Transverse colon (tissue), 4 donors: ENCODE measurements around the gene ENTPD8. TPM values are rescaled to one million over a fixed set of nuclear protein-coding genes. Genes with fewer than 3 reads are reported as not detected.

Experiments
- DNase-seq: peaks from one replicate; pipeline ENCODE4 v3.0.0-alpha.2; 2019
- H3K27ac ChIP-seq, 4 donors: fragments of 200-600 bp; sonication (generic); 2 replicates each; pipeline ENCODE4 v1.5.1; 2016 to 2018; ENCODE audit warnings: inconsistent platforms in 4 of 4
- H3K27me3 ChIP-seq: fragments of 200-600 bp; sonication (generic); 2 replicates; pipeline ENCODE4 v1.5.1; 2017; ENCODE audit warnings: inconsistent platforms
- H3K36me3 ChIP-seq, 4 donors: fragments of 200-600 bp; sonication (generic); 2 replicates each; pipeline ENCODE4 v1.5.1; 2017 to 2019; ENCODE audit warnings: inconsistent platforms in 4 of 4
- H3K4me1 ChIP-seq, 4 donors: fragments of 200-600 bp; sonication (generic); 2 replicates each; pipeline ENCODE4 v1.5.1; 2017 to 2020; ENCODE audit warnings: inconsistent platforms in 4 of 4
- H3K4me3 ChIP-seq, 4 donors: fragments of 200-600 bp; sonication (generic); 1 replicate in 1 of 4; 2 replicates in 3 of 4; pipeline versions ENCODE4 v1.5.1 to v1.6.1; 2017 to 2019; ENCODE audit warnings: inconsistent platforms in 4 of 4
- H3K9me3 ChIP-seq, 2 donors: fragments of 200-600 bp; sonication (generic); 2 replicates each; pipeline ENCODE4 v1.5.1; 2017 to 2019; ENCODE audit warnings: inconsistent platforms in 2 of 2
- CTCF ChIP-seq, 5 experiments: fragments of 200-600 bp in 3 of 5; fragments of 450-650 bp in 2 of 5; sonication (generic) in 3 of 5; IDR thresholded peaks; 1 replicate in 2 of 5; 2 replicates in 3 of 5; pipeline ENCODE4 v1.5.1; 2016 to 2017; ENCODE audit warnings: antibody characterized with exemption in 5 of 5, inconsistent platforms in 3 of 5, mild to moderate bottlenecking in 2 of 5, moderate library complexity in 1 of 5
- EP300 ChIP-seq: sonication (generic); formaldehyde crosslinking; IDR thresholded peaks from one replicate; pipeline ENCODE4 v1.6.1; 2017; ENCODE audit warnings: antibody characterized with exemption, low read depth
- POLR2A ChIP-seq: fragments of 450-650 bp; IDR thresholded peaks from one replicate; pipeline ENCODE4 v1.6.1; 2016; ENCODE audit warnings: antibody characterized with exemption, mild to moderate bottlenecking, moderate library complexity
- POLR2AphosphoS5 ChIP-seq, 3 donors: sonication (generic); formaldehyde crosslinking; IDR thresholded peaks; one replicate each; pipeline ENCODE4 v1.6.1; 2016; ENCODE audit warnings: antibody characterized with exemption in 3 of 3
- WGBS, 2 donors: methylation state at CpG; one replicate each; pipeline ENCODE4 v1.1.5; 2018; ENCODE audit warnings: low coverage in 1 of 2; 5-methylcytosine and 5-hydroxymethylcytosine counted together
- in situ Hi-C, 4 donors: fragments of 200-750 bp; cut with MboI; loops; one replicate each; pipeline versions ENCODE4 v1.15.0 to v1.15.1; 2017; ENCODE audit warnings: low sequenced_read_pairs in 3 of 4, low pct_ligation_motif_present in 1 of 4, low pct_unique_long_range_greater_than_20kb in 1 of 4
- intact Hi-C: fragments of 100-400 bp; cut with DNase I; formaldehyde crosslinking; loops from one replicate; pipeline ENCODE4 v1.15.1; 2023; ENCODE audit warnings: low total_unique reads
- total RNA-seq, 4 donors: library from RNA; depleted of rRNA; stranded (reverse); fragments of >200 nt; gene quantifications; one replicate each; pipeline ENCODE4 v1.1.0, GENCODE V29; 2016

Gene ENTPD8
- total RNA-seq, 4 donors from 2014 or later: 20.7 to 109 (median 63.8) TPM

DNA sequence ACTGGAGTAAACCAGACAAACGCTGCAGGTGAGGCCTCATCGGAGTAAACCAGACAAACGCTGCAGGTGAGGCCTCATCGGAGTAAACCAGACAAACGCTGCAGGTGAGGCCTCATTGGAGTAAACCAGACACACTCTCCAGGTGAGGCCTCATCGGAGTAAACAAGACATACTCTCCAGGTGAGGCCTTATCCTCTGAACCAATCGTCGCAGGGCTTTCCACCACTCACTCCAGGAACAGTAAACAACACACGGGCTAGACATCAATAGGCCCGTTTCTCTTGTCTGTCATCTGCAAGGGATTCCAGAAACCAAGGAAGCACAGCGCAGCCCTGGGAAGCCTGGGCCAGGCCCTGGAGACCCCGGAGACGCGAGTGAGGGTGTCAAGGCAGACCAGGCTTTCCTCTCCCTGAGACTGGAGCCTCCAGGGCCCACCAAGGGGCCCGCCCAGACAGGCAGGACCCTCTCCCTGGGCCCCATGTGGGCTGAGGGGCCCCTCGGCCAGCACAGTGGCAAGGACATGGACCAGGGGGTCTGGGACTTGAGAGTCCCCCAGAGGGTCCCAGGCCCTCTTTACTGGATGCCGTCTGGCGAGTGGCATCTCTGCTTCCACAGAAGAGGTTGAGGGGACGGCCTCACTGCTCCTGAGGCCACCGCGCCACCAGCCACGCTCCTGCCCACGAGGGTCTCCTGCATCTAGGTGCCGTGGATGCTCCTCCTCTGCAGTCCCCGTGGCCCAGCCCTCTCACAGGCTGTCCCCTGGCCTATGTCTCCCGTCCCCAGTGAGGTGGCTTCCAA lies 44.4 kb upstream of the ENTPD8 start:
- no peaks in the 10 kb centered on the region for H3K36me3 ChIP-seq
- in situ Hi-C loops: no loop called here
- 88 to 100% methylated on average over 2 to 26 of the region's 26 CpGs for WGBS, 2 donors
- no peaks in the 10 kb centered on the region for H3K9me3 ChIP-seq
- DNase-seq: no peak
- H3K27me3 ChIP-seq: no peaks in the 10 kb centered on the region
- no peak overlapping the region for H3K4me3 ChIP-seq
- TF ChIP-seq EP300 (no peak), POLR2A (no peak), CTCF (IDR thresholded peaks at IDR 0.05) (no peak), POLR2AphosphoS5 (IDR thresholded peaks at IDR 0.05) (no peak)
- intact Hi-C loops: no loop called here
- H3K4me1 ChIP-seq: peaks cover 0 to 12% (median 10%) of the 10 kb centered on the region in 4 donors
- no peak overlapping the region for H3K27ac ChIP-seq

GRCh38 chr9:137484551-137485315 lies 43.6 kb upstream of the ENTPD8 start:
- WGBS, 2 donors: 88 to 91% methylated on average over 3 to 18 of the region's 27 CpGs
- no peak for DNase-seq
- Histone ChIP-seq H3K4me1 (peaks cover 0 to 12% (median 10%) of the 10 kb centered on the region in 4 donors), H3K27me3 (no peaks in the 10 kb centered on the region), H3K4me3 (no peak overlapping the region), H3K9me3 (no peaks in the 10 kb centered on the region), H3K27ac (no peak overlapping the region), H3K36me3 (no peaks in the 10 kb centered on the region)
- intact Hi-C loops (no loop called here), in situ Hi-C loops (no loop called here)
- no peak for TF ChIP-seq POLR2AphosphoS5 (IDR thresholded peaks at IDR 0.05)
- TF ChIP-seq CTCF (IDR thresholded peaks at IDR 0.05): no peak
- no peak for TF ChIP-seq EP300
- no peak for TF ChIP-seq POLR2A

- H3K36me3 ChIP-seq: no peaks in the 10 kb centered on the region
- no peaks in the 10 kb centered on the region for H3K9me3 ChIP-seq
- no peaks in the 10 kb centered on the region for H3K27me3 ChIP-seq
- peaks cover 0 to 3% (median under 1%) of the 10 kb centered on the region in 4 donors for H3K4me1 ChIP-seq
- TF ChIP-seq POLR2AphosphoS5 (IDR thresholded peaks at IDR 0.05) (no peak), POLR2A (no peak), EP300 (no peak), CTCF (IDR thresholded peaks at IDR 0.05) (no peak)
- in situ Hi-C loops: no loop called here
- intact Hi-C loops: no loop called here
- WGBS, 2 donors: 58 to 76% methylated on average over 4 to 26 of the region's 26 CpGs
- H3K4me3 ChIP-seq: no peak overlapping the region
- H3K27ac ChIP-seq: peak overlapping the region in 1 of 4 donors; percentile 28
- no peak for DNase-seq
Observed at GRCh38 chr9:137482094-137482781, 41.1 kb upstream of the ENTPD8 start.
